H54 (cell line): ENCODE measurements around the gene MRPL43.
A peak's percentile ranks its signal among the peaks of the same experiment; 100 is the strongest.

ENCODE experiments used
- DNase-seq: peaks from one replicate; pipeline ENCODE4 v3.0.0; 2011; ENCODE audit warnings: low spot score, mixed read lengths; ENCODE audit not compliant: insufficient read length
- FAIRE-seq: peaks from 3 replicates; lab custom pipeline; 2011; peaks lifted over from hg19 to GRCh38; lab: Jason Lieb, UNC
- POLR2A ChIP-seq: IDR thresholded peaks from 2 replicates; pipeline ENCODE4 v1.6.1; 2011; ENCODE audit warnings: low read depth, mild to moderate bottlenecking, low read length

Gene MRPL43

DNA sequence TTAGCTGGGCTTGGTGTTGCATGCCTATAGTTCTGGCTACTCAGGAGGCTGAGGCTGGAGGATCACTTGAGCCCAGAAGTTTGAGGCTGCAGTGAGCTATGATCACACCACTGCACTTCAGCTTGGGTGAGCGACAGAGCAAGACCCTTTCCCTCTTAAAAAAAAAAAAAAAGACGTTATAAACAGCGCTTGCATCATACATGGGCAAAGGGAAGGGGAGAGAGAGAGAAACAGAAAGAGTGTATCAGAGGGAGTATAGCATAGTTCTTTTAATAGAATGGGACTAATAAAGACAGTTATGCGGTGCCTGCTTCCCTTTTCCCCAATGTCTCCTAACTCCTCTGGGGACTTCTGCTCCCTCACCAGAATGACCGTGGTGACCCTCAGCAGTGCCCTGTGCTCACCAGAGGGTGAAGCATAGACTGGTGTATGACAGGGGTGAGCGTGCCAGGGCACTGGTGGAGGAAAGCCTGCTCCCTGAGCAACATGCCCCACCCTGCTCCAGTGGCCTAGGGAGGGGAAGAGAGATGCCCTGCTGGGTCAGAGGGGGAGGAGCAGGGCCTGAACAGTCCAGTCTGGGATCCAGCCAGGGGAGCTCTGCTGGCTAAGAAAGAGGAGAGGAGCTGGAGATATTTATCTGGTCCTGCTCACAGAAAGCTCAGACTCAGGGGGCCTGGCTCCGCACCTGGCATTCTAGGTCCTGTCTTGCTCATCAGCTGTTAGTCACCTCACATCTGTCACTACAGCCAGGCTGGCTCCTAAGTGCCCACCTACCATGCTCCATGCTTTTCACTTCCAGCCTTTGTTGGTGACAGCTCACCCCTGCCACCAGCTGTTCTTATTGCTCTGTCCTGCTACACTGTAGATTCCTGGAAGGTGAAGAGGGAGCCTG is 41.4 kb upstream of the MRPL43 start:
- FAIRE-seq (no peak), DNase-seq (peak; percentile 70)
- no peak for TF ChIP-seq POLR2A

DNA sequence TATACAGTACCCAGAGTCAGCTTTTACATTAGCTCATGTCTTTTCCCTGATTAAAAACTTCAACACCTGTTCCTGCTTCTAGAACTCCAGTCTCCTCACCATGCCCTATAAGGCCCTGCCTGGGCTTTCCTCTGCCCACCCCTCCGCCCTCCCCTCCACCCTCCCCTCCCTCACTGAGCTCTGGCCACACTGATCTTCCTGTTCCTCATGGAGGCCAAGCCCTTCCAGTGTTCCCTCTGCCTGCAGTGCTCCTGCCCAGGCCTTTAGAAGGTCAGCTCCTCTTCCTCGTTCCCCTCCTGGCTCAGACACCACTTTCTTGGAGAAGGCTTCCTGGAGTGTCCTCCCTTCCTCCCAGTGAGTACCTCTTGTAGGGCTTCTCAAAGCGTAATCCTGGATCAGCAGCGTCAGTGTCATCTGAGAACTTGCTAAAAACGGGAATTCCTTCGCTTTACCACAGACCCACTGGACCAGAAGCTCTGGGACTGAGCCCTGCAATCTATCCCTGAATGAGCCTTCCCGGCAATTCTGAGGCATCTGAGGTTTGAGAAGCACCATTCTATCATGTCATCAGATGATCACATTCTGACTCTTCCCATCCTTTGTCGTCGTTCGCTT is 39.9 kb upstream of the MRPL43 start:
- no peak for TF ChIP-seq POLR2A
- no peak for FAIRE-seq

DNA sequence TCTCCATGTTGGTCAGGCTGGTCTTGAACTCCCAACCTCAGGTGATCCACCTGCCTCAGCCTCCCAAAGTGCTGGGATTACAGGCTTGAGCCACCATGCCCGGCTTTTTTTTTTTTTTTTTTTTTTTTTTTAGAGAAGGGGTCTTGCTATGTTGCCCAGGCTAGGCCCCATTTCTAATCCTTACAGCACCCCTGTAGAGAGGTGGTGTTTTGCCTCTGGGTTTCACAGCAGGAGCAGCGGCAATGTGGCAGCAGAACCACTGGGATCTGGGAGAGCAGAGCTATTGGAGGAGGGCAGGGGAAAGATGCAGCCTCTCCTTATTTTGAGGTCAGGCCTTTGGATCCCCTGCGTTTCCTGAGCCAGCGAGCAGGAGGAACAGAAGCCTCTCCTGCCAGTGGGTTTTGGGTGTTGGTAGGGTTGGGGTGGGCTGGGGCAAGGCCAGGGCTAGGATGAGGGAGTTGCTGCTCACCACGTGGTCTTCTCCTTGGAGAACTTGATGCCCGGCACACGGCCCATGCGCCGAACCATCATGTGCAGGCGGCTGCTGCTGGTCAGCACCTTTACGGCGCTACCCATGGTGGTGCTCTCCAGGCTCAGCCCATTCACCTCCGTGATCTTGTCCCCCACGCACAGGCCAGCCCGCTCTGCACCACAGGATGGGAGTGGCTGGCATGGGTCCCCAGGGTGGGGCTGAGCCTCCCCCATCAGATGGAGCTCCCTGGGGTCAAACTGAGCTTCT is 35.8 kb upstream of the MRPL43 start:
- TF ChIP-seq POLR2A = no peak
- no peak for FAIRE-seq

More for the DNA sequence above, 39.9 kb upstream of the MRPL43 start:
- no peak for DNase-seq

DNA sequence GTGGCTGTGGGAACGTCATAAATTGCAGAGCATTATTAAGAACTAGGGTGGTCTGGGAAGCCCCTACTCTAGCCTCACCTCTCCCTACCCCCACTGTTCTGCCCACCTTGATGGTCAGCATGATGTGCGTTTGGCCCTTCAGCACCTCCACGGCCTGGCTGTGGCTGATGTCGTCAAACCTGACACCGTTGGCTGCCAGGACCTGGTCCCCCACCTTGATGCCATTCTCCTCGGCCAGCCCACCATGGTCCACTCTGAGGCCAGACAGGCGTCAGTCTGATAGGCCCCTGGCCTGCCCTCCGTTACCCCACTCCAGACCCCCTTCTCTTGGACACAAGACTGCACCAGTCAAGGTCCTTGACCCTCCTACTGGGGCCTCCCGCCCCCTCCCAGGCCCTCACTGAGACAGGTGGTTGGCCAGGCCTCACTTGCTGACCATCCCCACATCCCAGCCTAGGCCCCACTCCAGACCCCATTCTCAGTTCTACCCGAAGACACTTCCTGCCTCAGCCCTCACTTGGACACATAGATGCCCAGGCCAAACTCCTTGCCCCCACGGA is 34.5 kb upstream of the MRPL43 start:
- FAIRE-seq = no peak
- no peak for TF ChIP-seq POLR2A
- no peak for DNase-seq

More for the DNA sequence above, 35.8 kb upstream of the MRPL43 start:
- no peak for DNase-seq

DNA sequence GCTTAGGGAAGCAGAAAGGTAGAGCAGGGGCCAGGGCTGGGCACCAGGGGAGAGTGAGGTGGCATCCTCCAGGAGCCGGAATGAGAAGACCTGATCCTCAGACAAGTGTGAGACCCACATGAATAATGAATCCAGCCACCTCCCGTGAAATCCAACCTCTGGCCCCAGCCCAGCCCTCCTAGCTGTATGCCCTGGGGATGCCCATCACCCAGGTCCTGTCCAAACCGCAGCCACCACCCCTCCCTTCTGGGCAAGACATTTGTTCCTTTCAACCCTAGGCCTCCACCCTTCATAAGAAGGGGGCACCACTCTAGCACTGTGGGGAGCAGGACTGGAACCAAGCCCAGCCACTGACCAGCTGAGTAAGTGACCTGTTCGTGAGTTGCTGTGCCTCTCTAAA is 33.9 kb upstream of the MRPL43 start:
- no peak for FAIRE-seq
- no peak for TF ChIP-seq POLR2A
- DNase-seq = no peak

DNA sequence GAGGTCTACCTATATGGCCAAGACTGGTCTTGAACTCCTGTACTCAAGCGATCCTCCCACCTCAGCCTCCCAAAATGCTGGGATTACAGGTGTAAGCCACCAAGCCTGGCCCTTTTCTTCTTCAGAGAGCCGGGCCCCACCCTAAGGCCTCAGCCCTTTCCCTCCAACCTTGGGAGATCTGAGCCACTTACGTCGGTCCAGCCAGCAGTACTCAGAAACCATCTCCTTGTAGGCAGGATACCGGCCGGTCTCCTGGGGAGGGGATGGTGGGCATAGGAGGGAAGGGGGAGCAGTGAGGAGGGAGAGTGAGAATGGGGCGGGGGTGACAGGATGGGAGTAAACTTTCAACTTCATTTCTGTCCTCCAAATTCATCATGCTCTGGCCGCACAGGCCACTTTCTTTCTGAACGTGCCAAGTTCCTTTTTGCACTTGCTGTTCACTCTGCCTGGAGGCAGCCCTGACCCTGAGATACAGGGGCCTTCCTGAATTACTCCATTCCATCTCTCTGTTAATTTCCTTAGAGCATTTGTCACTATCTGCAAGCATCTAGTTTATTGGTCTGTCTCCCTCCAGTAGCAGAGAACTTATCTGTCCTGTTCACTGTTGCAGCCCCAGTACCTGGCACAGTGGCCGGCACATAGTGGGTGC is 33.3 kb upstream of the MRPL43 start:
- DNase-seq = no peak
- FAIRE-seq = no peak
- TF ChIP-seq POLR2A = no peak

DNA sequence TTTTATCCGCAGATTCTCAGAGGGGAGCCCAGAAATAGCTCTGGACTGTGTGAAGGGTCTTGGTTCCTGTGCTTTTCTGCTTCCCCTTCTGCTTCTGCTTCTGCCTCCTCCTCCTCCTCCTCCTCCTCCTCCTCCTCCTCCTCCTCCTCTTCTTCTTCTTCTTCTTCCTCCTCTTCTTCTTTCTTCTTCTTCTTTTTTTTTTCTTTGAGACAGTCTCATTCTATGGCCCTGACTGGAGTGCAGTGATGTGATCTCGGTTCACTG is 32.1 kb upstream of the MRPL43 start:
- no peak for TF ChIP-seq POLR2A
- no peak for DNase-seq
- no peak for FAIRE-seq

DNA sequence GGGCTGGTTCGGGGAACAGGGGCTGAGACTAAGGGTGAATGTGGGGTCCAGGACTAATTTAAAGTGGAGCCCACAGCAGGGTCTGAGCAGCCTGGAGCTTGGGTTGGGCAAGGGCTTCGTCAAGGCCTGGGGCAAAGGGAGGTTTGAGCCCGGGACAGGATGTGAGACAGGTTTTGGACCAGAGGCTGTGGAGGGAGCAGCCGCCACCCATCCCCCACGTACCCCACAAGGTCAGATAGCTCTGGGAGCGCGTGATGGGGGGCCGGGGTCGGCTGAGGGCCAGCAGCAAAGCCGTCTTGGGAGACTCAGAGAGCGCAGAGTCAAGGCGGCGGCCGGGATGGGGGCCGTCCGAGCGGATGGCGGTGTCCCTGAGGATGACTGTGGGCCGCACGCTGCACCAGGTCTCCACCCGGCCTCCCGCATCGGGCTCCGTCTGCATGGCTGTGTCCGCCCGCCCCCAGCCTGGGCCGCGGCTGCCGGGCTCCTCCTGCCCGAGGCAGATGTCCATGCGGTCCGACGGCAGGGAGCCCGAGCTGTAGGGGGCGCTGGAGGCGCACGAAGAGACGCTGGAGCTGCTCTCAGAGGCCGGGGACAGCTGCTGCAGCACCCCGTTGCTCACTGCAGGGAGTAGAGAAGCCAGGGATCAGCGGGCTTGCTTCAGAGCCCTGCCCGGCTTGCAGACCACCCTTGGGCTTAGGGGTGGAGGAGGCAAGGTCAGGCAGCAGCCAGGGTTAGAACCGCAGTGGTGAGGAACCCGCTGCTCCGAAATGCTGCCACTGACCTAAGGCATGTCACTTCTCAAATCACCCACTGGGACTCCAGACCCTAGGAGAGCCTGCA is 31.5 kb upstream of the MRPL43 start:
- DNase-seq = peak; percentile 89
- no peak for TF ChIP-seq POLR2A
- FAIRE-seq = no peak

DNA sequence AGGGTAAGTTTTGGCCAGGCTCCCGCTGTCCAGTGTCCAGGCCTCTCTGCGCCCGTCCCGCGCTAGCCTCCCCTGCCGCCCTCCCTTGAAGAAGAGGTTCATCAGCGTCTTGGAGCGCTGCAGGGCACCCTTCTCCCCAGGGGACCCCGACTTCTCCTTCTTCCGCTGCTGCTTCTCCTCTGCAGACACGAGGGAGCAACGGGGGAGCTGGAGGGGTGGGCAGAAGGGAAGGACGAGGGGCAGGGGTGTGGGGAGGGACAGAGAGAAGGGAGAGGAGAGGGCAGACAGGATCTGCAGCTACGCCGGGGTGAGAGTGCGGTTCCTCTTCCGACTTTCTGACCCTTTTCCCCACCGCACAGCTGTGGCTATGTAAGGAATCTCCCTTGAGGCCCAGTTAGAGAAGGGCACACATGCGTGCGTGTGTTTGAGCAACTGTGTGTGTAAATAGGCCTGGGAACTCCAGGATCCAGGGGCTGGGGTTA is 30.9 kb upstream of the MRPL43 start:
- FAIRE-seq = no peak
- no peak for TF ChIP-seq POLR2A
- no peak for DNase-seq

DNA sequence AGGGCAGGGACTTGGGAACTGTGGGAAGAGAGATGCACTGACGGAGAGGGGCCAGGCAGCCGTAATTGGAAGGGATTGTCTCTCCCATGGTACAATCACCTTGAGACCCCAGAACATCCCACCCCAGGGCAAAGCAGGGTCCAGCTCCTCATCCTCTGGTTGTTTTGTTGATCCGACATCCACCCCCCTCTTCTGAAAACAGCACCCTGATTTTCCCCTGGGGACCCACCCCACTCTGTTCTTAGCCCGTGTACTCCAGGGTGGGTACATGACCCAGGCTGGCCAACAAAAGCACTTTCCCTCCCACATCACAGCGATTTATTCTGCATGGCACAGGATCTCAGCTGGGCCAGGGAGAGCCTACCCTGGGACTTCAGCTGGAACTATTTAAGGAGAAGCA is 29.5 kb upstream of the MRPL43 start:
- FAIRE-seq = no peak
- no peak for TF ChIP-seq POLR2A
- DNase-seq = no peak

DNA sequence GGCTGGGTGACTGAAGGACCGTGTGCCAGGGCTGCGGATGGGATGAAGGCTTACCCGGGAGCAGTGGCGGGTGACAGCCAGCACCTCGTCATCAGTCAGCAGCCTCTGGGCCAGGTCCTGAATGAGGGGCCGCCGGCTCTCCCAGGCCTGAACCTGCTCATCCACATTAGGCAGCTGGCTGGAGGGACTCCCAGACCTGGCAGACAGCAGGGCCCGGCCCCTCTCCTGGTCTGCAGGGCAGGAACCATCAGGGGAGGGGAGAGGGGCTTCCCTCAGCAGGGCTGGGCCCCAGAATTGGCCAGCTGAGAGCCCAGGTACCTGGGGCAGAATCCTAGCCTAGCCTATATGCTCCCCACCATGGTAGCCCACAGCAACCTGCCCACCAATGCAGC is 28.3 kb upstream of the MRPL43 start:
- DNase-seq = no peak
- TF ChIP-seq POLR2A = no peak
- no peak for FAIRE-seq

DNA sequence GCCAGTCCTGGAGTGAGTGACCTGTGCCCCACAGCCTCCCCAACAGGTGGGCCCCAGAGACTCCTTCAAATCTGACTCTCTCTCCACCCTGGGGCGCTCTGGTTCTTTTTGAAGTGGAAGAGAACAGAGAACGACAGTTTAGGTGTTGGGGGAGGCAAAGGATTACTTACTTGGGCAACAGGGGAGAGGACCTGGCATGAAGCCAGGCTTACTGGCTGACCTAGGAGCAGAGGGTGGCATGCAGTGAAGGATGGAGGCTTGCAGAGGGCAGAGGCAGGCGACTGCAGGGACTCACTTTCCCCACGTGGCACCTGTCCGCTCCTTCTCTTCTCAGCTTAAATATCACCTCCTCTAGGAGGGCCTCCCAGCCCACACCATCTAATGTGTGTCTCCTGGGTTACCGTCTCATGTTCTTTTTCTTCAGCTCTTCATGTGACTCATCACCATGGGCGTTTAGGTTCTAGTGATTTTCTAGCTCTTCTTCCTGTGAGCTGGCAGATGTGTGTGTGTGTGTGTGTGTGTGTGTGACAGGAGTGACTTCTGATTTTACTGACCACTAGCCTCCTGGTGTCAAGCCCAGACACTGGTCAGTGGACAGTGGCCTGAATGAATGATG is 27.8 kb upstream of the MRPL43 start:
- FAIRE-seq (no peak), DNase-seq (peak; percentile 87)
- TF ChIP-seq POLR2A = no peak

DNA sequence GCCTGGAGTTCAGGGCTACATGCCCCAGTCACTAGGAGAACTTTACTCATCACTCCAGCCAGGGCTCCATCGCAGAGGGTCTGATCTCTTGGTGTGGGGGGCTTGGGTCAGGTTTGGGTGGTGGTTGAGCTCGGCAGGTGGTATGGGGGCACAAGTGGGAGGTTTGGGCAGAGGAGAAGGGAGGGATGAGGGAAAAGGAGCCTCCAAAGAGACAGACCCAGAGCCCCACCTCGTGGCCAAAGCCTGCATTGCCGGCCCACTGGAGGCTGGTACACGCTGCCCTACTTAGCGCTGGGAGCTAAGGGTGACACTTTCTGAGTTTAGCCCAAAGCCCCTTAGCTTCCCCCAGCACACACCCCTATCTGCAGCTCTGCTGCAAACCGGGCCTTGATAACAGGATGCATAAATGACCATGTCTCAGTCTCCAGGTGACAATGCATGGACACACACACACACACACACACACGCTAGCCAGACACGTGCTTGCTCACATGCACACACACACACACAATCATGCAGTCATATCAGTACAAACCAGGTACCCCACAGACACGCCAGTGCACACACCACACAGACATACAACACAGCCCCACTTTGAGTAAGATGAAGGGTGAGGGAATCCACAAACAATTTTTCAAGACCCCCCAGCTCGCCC is 27.1 kb upstream of the MRPL43 start:
- FAIRE-seq = no peak
- TF ChIP-seq POLR2A = no peak
- no peak for DNase-seq
